HG02623 (cell line): ENCODE data around the gene INO80E.
"Not testable (repeated sequence)": the region's sequence is repeated elsewhere in the genome, so short reads cannot be mapped to it uniquely, and the experiment has no call there.

Source experiments
- ATAC-seq: cut with Tn5 transposase; IDR thresholded peaks from one replicate; pipeline ENCODE4 v1.9.1; 2021; ENCODE audit warnings: moderate library complexity; ENCODE audit not compliant: unreplicated experiment

Gene INO80E

DNA sequence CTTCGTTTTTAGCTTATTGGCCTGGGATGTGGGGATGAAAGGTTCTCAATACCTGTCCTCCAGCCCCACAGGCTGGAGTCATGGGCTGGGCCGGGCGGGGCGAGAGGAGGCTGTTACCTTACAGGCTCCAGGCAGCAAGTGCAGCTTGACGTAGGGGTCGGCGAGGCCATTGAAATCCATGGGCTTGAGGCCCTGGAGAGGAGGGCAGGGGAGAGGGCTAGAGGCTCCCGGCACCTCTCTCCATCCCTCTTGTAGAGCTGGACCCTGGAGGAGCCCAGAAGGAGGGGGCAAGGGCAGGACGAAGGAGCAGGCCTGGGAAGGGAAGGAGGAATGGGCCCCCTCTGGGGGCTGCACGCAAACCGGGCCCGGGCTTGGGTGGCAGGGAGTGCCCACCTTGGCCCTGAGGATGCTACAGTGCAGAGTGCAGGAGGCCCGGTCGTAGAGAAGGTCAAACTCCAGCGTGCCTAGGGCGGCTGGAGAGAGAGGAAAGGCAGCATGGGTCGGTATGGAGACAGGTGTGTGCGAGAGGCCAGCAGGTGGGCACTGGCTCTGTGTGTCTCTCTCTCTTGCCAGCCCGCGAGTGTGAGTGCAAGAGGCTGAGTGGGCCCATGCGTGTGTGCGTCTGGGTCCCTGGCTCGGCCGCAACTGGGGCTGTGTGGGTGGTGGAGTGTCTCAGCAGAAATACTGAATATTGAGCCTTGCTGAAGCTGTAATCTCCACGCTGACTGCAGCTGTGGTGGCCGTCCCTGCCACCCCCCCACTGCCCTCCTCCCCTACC is 13.2 kb downstream of the INO80E start:
- no peak for ATAC-seq

GRCh38 chr16:30009990-30010843 is 14.2 kb downstream of the INO80E start:
- no peak for ATAC-seq

DNA sequence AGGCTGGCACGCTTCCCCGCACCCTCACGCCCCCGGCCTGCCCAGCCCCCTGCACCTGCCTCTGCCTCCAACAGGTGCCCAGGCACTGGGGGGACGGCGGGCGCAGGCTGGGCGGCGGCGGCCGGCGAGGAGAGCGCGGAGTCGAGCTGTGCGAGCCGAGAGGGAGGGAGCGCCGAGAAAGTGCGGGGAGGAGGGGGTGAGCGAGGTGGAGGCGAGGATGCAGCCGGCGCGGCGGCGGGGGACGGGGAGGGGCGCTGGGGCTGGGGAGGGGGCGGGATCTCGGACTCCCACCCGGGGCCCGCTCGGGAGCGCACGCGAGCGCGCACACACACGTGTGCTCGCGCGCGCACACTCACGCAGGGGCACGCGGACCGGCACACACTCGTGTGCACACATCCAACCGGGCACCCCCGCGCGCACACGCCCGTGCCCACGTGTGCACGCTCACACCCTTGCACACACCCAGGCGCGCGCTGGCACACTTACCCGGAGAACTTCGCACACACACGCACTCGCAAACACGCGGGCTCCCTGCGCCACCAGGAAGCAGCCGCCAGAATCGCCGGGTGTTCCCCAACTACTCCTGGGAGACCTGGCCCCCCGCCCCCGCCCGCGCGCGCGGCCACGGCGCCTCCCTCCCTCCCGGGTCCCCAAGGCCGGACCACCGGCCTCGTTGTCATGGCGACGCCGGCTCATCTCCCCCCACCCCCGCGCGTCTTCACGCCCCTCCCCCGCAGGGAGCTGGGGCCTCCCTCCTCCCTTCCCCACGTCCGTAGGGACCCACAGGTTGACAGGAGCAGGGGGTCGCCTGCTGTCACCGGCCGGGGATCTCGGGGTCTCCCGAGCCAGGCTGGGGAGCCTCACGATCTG is 15.0 kb downstream of the INO80E start, which contains the start of gene DOC2A:
DOC2A (minus strand) TSS at position 184 of the 870 bp plus-strand sequence. CDS start 805 bp downstream, outside the sequence.
- no peak for ATAC-seq

GRCh38 chr16:30011714-30012504 is 15.9 kb downstream of the INO80E start:
- ATAC-seq = no peak

GRCh38 chr16:30012598-30012997 is 16.6 kb downstream of the INO80E start:
- ATAC-seq = not testable (repeated sequence)

DNA sequence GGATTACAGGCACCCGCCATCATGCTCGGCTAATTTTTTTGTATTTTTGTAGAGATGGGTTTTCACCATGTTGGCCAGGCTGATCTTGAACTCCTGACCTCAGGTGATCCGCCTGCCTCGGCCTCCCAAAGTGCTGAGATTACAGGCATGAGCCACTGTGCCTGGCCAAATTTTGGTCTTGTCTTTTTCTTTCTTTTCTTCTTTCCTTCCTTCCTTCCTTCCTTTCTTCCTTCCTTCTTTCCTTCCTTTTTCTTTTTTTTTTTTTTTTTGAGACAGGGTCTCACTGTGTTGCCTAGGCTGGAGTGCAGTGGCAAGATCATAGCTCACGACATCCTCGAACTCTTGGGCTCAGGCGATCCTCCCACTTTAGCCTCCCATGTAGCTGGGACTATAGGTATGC is 19.4 kb downstream of the INO80E start:
- not testable (repeated sequence) for ATAC-seq

DNA sequence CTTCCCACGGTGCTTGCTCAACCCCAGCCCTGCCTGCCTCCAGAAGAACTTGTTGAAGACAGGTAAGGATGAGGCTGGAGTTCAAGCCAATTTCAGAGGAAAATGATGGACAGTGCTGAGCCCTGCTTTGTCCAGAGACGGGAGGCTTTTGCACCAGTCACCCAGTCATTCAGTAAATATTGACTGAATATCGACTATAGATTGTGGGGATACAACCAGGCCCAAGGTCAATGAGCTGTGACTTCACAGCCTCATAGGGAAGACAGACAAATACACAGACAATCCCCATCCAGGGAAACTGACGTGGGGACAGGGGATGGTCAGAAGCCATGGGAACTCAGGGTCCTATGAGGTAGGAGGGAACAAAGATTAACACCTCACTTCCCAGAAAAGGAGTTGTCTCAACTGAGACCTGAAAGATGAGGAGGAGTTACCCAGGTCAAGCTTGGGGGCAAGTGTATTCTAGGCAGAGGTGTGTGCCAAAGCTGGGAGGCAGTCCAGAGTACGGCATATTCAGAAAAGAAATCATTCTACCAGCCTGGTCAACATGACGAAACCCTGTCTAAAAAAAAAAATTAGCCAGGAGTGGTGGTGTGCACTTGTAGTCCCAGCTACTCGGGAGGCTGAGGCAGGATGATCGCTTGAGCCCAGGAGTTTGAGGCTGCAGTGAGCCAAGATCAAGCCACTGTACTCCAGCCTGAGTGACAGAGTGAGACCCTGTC is 20.7 kb downstream of the INO80E start:
- no peak for ATAC-seq

GRCh38 chr16:30017277-30017656 is 21.2 kb downstream of the INO80E start:
- ATAC-seq = no peak

- ATAC-seq = not testable (repeated sequence)
Measured at GRCh38 chr16:30017937-30018336, 21.9 kb downstream of the INO80E start.

DNA sequence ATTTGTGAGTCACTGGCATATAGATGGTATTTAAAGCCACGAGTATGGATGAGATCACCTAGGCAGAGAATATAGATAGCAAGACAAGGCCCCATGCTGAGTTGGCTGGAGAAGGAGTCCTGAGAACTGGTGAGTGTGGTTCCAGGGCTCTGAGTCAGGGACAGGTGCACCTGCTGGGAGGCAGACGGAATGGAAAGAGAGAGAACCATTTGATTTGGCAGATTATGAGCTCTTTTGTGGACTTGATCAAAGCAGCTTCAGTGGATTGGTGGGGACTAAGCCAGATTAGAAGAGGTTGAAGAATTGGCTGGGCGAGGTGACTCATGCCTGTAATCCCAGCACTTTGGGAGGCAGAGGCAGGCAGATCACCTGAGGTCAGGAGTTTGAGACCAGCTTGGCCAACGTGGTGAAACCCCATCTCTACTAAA is 22.7 kb downstream of the INO80E start:
- no peak for ATAC-seq

GRCh38 chr16:30022887-30023286 is 26.8 kb downstream of the INO80E start, which contains the start of gene C16orf92:
TSS of gene C16orf92 (plus strand) at chr16:30023198. CDS start at chr16:30023341, 143 bp downstream.
- no peak for ATAC-seq

DNA sequence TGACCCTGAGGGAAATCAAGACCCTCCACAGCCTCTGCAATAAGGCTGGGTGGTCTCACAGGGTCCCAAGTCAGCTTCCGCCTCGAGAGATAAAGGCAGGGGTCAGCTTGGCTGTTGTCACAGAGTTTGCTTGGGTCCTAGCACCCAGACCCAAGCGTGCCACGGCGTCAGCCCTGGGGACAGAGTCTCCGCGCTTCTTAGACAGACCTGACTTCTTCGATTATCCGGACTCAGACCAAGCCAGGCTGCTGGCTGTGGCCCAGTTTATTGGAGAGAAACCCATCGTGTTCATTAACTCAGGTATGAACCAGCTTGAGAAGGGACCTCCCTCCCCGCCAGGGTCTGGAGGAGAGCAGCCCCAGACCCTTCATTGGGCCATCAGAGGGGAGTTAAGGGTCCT is 27.5 kb downstream of the INO80E start:
- no peak for ATAC-seq

- no peak for ATAC-seq
Measured at GRCh38 chr16:30024451-30024850, 28.4 kb downstream of the INO80E start.

DNA sequence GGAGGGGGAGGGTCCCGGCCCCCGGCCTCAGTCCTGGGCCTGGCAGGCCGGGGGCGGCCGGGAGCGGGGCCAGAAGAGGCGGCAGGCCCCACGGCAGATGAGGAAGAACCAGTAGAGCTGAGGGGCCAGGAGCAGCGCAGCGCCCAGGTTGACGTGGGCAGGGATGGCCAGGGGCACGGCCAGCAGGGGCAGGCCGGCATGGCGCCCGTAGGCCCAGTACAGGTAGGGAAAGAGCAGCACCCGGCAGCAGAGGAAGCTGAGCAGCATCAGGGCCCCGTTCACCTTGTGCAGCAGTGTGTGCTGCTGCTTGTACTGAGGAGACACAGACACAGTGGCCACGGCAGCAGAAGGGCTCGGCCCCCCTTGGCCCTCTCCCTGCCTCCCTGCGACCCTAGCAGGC is 29.1 kb downstream of the INO80E start:
- ATAC-seq = no peak

- ATAC-seq = no peak
Measured at GRCh38 chr16:30025574-30025973, 29.5 kb downstream of the INO80E start.

DNA sequence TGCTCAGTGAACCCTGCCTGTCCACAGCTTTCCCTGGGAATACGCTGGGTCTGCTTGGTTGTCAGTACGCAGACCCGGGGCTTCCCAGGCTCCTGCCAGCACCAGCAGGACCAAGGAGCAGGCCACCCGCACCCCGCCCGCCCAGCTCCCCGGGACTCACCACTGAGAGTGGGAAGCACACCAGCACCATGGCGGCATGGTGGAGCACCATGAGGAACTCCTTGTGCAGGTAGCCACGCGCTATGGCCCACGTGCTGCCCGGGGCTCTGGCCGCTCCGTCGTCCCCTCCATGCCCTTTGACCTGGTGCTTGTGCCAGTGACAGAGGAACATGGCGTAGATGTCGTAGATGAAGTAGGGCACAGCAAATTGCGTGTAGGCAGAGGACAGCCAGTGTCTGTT is 30.4 kb downstream of the INO80E start:
- ATAC-seq = no peak

GRCh38 chr16:30027588-30028437 is 31.8 kb downstream of the INO80E start:
- ATAC-seq = no peak

DNA sequence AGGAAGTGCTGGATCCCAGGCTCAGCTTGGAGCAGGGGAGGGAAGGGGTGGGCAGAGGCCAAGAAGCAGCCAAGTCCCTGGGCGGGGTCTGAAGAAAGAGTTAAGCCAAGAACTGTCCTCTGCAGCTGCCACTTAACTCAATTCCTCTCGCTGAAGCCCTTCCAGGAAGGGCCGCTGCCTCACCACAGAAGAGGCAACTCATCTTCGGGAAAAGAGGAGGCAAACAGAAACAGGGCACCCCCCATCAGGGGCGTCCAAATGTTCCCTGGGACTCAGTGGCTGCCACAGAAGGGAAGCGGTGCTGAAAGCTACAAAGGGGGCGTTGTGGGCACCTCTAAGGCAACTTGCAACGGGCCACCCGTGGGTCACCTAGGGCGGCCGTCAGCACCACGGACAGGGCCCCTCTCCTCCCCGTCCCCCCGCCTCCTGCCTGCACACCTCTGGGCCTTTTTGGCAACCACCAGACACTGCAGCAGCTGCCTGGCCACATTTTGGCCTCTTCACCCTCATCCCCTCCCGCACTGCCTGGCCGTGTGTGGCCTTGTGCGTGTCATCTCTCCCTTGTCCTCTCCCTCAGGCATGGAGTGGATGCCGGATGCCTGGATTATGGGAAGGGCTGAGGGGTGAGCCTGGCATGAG is 32.5 kb downstream of the INO80E start:
- ATAC-seq = no peak
